ENCODE measurements around the gene NCKAP1.
"Not testable (repeated sequence)": the region's sequence is repeated elsewhere in the genome, so short reads cannot be mapped to it uniquely, and the experiment has no call there.

NCKAP1 gene

GRCh38 chr2:182906454-182906853, 131.8 kb downstream of the NCKAP1 start:
- DNase-seq, result no peak

DNA sequence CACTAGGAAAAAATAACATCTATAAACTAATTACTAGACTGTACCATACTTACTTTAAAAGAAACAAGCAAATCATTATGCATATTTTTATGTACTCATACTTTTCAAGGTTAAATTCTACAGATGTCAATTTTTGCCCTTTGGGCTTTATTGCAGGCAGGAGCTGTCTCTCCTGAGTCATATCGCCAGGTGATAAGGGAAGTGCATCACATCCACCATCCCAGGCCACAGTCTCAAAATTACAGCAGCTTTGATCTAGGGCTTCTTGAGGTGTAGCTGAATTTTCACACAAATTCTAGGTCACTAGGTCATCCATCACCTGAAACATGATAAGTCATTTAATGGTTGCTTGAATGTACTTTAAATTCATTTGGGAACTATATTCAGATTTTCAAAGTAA, 133.4 kb downstream of the NCKAP1 start:
- DNase-seq, result no peak

GRCh38 chr2:182903566-182903965, 134.7 kb downstream of the NCKAP1 start:
- no peak for DNase-seq

DNA sequence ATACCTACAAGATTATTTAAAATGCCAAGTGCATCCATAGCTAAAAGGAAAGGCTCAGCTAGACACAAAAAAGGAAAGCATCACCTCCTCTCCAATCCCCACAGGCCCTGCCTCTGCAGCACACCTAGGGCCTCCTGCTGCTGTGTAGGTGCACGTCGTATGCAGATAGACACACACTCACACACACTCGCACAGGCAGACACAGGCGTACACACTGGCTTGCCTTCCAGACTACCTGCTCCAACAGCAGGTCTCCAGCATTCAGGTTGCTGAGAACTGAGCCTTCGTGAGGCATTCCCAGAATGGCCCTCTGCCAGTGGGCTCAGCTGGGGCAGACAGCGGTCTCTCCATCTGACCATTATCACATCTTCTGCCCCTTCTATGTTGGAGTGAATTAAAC, 136.5 kb downstream of the NCKAP1 start:
- DNase-seq, result no peak

DNA sequence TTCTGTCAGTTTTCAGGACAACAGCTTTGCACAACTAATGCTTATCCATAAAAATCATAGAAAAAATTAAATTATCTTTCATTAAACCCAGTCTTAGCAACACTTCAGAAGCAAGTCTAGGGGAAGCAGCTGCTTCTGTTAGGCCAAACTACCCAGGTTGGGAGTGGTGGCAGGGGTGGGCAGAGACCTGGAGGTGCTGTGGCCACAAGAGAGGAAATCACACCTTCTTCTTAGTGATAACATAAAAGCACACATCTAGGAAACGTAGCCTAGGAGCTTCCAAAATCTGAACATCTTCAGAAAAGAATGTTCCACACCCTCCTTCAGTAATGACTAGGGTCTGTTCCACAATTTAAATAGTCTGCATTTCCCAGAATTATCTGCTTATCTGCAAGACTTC, 139.5 kb downstream of the NCKAP1 start:
- DNase-seq, result no peak

DNA sequence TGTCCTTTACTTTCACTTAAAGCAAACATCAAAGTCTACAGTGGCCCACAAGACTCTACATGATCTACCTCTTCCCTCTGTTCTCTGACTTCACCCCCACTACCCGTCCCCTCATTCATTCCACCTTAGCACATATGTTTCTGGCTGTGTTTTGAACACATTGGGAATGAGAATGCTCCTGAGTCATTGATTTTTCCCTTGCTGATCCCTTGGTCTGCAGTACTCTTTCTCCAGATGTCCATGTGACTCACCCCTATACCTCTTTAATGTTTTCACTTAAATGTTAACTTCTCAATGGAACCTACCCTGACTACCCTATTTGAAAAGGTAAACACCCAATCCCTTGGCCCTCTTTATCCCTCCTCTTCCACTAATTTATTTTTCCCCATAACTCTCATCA, 141.1 kb downstream of the NCKAP1 start:
- DNase-seq, result no peak

GRCh38 chr2:182895798-182896197, 142.5 kb downstream of the NCKAP1 start:
- DNase-seq, result no peak

GRCh38 chr2:182895169-182895568, 143.1 kb downstream of the NCKAP1 start:
- no peak for DNase-seq

DNA sequence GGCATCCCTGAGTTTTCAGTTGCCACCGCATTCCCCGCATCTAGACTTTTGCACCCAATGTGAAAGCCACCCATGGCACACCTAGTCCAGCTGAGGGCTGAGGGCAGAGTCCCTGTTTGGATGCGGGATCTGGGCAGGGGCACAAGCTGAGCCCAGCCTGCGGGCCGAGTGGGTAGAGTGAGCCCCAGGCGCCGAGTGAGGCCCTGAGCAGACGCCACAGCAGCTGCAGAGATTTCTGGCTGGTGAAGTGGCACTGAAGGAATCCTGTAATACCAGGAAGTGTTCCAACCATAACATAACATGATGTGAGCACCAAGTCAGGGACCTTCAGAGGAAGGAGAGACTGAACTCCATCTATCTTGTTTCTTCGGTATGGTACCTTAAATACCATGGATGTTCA, 144.1 kb downstream of the NCKAP1 start:
- DNase-seq, result no peak

DNA sequence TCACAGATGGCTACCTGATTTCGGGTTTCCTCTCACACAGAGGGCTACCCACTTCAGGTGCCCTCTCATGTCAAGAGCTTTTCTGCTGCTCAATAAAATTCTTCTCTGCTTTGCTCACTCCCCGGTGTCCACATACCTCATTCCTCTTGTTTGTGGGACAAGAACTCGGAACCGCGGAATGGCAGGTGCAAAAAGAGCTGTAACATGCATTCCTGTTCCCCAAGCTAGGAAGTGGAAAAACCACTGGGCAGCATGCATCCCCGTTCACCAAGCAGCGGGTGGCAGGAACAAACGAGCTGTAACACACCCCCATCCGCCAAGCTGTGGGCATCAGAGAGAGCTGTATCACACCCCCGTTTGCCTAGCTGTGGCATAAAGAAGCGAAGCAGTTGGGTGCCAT, 144.6 kb downstream of the NCKAP1 start:
- DNase-seq, result no peak

DNA sequence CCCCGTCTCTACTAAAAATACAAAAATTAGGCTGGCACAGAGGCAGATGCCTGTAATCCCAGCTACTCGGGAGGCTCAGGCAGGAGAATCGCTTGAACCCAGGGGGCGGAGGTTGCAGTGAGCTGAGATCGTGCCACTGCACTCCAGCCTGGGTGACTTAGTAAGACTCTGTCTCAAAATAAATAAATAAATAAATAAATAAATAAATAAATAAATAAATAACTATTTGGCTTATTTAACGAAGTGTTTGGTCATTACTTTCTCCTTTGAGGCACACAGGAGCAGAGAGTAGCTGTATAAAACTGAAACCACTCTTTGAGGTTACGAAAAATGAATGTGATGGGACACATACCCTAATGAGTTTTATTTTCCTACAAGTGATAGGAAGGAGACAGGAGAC, 145.2 kb downstream of the NCKAP1 start:
- DNase-seq, result not testable (repeated sequence)

DNA sequence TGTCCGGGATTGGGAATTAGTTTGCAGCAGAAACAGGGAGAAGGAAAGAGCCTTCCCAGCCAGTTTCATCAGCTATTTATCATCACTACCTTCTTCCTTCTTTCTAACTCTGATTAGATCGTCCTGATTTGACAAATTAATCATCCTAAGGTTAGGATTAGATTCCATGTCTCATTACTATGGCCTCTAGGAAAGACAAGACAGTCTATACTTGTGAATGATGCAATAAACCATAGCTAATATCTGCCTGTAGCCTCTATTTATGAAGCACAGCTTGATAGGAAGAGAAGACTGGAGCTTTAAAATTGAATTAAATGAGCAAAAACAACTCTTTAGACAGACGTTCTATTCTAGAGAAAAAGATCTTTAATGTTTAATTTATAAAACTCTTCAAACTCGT, 146.6 kb downstream of the NCKAP1 start:
- DNase-seq, result no peak

DNA sequence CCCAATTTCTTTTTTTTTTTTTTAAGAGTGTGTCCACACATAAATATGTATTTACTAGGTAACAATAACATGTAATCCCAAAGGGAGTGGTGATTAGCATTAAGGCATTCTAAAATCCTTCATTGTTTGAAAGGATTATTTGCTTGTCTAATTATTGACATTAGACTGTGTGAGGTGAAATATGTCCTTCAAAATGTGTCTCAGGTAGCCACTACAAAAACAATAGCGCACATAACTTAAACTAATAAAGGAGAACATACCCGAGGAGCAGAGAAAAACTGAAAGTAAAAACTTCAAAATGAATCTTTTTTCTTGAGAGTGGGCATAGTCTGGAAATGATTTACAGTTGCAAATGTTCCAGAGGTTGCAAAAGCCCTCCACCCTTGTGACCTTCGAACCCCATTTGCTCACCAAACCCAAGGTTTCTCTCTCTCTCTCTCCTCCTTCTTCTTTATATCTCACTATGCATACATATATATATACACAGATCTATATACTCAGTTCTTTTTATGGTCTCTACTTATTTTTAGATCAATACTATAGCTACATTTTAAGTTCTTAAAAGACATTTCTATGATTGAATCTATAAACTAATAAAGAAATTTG, 147.4 kb downstream of the NCKAP1 start:
- no peak for DNase-seq

DNA sequence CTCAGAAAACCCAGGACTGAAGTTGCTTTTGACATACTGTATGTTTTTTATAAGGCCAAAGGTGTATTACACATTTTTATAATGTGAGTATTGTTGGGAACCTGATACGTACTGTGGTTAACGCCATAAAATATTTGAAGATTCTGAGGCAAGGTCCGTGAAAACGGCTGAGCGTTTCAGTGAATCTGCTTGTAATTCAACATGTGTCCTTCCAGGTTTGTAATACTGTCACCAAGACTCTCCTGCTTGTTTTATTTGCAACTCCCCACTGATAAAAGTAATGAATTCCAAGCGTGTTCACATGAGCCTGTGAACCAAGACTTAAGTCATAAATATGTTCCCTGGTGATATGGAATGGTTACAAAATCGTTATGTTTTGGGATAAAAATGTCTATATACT, 148.0 kb downstream of the NCKAP1 start:
- peak; percentile 21 for DNase-seq

DNA sequence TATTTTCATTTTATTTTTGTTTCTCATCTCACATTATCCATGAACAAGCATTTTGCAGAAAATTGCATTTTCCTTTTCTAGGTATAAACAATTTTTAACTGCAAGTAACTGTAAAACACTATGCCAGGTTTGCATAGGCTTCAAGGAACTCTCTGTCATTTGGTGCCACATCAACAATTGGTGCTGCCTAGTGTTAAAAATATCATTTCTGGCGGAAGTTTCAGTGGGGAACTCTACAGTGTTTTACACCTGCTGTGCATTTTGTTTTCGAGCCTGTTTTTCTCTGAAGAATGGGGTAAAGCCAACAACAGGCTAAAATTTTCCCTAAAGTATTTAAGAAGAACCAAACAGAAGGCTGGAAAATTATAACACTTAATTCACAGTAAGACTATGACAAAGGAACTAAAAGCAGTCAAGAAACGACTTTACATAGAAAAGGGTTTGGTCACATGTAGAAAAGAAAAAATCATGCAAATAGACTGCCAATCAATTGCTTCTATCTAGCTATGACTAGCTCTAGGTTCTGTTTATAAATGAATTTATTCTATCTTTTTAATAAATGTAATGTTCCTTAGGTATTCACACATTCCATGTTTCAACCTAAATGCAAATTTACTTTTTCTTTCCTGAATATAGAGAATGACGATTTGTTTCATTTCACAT, 150.4 kb downstream of the NCKAP1 start:
- no peak for DNase-seq

GRCh38 chr2:182887093-182887492, 151.2 kb downstream of the NCKAP1 start:
- no peak for DNase-seq

GRCh38 chr2:182885771-182886170, 152.5 kb downstream of the NCKAP1 start:
- DNase-seq, result no peak

DNA sequence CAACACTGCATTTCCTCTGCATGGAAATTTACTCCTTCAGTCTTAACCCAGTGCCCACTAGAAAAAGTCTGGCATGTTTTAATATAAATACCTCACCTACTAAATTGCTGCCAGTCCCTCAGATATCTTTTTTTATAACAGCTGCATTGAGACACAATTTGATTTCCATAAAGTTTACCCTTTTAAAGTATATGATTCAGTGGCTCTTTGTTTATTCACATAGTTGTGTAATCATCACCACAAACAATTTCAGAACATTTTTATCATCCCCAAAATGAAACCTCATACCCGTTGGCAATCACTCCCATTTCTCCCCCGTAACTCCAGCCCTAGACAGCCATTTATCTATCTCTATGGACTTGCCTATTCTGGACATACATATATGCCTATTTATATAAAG, 154.8 kb downstream of the NCKAP1 start:
- no peak for DNase-seq

DNA sequence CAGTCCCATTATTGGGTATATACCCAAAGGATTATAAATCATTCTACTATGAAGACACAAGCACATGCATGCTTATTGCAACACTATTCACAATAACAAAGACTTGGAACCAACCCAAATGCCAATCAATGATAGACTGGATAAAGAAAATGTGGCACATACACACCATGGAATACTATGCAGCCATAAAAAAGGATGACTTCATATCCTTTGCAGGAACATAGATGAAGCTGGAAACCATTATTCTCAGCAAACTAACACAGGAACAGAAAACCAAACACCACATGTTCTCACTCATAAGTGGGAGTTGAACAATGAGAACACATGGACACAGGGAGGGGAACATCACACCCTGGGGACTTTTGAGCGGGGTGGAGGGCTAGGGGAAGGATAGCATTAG, 158.2 kb downstream of the NCKAP1 start:
- not testable (repeated sequence) for DNase-seq

- DNase-seq, result not testable (repeated sequence)
Observed at GRCh38 chr2:182876653-182877052, 161.6 kb downstream of the NCKAP1 start.

- DNase-seq, result no peak
Observed at GRCh38 chr2:182870227-182870626, 168.0 kb downstream of the NCKAP1 start.

DNA sequence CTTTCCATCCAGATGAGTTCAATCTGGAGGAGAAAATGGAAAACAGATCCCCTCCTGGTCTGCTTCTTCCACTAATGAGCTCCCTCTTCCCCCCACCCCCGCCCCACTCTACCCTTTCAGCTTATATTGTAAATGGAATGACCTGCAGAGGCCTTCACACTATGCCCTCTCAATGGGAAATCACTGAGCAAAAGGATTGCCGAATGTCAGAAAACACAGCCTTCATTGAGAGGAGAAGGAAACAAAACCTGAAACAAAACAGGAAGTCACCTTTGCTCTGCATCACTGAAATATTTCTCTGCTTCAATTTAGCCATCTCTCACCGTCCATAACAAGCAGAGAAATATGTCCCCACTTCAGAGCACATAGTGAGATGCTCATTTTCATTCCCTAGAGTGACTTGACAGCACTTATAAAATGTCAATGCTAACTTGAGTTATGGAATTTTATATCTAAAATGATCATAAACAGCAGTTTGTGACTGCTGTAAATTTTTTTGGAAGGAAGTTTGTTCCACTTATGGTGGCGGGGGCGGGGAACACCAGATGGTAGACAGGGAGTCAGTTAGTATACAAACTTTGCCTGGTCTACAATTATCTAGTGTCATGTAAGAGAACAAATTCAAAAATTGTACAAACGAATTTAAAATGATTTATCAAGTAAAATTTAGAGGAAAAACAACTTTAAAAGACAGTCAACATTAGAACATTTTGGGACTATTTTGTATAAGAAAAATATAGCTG, 170.0 kb downstream of the NCKAP1 start:
- DNase-seq, result peak; percentile 76

- peak; percentile 57 for DNase-seq
Observed at GRCh38 chr2:182867426-182868053, 170.7 kb downstream of the NCKAP1 start.
